Dedifferentiated amniotic fluid mesenchymal stem cell (primary cell): ENCODE results near the gene DNAJC9.
"Not testable (repeated sequence)": the region's sequence is repeated elsewhere in the genome, so short reads cannot be mapped to it uniquely, and the experiment has no call there.

Experiments
- DNase-seq: peaks from one replicate; pipeline ENCODE4 v3.0.0-alpha.2; 2016; ENCODE audit errors: extremely low spot score

The DNAJC9 gene, protein sequence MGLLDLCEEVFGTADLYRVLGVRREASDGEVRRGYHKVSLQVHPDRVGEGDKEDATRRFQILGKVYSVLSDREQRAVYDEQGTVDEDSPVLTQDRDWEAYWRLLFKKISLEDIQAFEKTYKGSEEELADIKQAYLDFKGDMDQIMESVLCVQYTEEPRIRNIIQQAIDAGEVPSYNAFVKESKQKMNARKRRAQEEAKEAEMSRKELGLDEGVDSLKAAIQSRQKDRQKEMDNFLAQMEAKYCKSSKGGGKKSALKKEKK

DNA sequence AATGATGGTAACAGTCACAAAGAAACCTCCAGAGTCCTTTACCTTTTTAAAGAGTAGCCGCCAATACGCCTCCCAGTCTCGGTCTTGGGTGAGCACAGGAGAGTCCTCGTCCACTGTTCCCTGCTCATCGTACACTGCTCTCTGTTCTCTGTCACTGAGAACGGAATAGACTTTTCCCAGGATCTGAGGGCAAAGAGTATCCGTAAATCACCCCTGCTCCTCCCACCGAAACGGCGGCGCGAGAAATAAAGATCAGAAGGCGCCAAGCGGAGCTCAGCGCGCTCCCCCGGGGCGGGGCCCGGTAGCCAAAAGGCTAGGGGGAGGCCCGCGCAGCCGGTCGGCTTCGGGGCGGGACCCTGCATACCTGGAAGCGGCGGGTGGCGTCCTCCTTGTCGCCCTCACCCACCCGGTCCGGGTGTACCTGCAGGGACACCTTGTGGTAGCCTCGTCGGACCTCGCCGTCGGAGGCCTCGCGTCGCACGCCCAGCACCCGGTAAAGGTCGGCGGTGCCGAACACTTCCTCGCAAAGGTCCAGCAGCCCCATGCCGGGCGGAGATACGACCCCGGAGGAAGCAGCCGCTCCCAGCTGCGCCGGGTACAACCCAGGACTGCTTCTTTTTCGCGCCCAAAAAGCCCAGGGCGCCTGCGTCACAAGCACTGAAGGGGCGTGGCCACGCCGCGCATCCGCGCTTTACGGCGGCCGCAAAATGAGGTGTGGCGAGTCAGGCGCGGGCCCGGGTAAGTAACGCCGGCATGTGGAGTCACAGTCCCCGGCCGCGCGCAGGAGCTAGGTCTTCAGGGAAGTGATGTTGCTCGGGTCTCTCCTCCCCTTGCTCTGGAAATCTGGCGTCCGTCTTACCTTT lies at the start of gene DNAJC9:
DNAJC9 (minus strand) TSS at position 610 of the 863 bp plus-strand sequence; CDS start at position 544, 66 bp downstream.
- DNase-seq, result peak; percentile 86

DNA sequence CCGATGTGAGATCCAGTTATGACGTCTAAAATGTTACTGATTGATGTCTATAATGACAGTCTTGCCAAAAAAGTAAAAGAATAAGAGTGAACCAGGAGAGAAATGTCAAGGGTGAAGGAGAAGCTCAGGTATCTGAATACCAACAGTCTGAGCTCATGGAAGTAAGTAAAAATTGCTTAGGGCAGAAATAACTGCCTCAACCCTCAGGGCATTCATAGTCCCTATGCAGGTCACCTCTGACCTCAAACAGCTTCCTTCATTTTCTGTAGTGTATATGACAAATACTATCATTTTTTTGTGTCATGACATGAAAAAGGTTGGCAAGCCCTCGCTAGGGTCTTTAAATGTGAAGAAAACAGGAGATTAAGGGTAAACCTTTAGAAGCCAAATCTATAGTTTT lies 46.4 kb upstream of the DNAJC9 start:
- DNase-seq, result no peak

DNA sequence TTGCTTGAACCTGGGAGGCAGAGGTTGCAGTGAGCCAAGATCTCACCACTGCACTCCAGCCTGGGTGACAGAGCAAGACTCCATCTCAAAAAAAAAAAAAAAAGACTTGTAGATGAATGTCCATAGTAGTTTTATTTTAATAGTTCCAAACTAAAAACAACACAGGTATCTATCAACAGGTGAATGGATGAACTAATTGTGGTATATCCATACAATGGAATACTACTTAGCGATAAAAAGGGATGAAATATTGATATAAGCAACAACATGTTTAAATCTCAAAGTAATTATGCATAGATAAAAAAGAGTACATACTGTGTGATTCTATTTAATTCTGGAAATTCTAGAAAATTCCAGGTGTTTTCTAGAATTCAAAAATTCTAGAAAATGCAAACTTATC lies 42.9 kb upstream of the DNAJC9 start:
- DNase-seq, result no peak

DNA sequence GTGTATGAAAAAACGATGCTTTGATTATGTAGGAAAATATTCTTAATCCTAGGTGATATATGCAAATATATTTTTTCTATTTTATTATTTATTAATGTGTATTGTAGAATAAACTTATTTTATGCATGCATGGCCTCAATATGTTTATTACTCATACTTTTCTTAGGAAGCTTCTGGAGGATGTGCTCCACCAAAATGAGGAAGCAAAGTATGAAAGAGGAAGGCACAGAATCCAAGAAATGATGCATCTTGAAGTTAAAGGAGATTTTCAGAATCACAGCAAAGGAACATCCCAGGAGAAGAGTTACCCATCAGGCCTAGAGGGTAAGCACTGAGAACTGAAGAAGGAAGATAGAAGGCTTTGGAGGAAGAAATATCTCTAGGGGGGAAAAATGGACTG lies 40.4 kb upstream of the DNAJC9 start:
- DNase-seq, result no peak

DNA sequence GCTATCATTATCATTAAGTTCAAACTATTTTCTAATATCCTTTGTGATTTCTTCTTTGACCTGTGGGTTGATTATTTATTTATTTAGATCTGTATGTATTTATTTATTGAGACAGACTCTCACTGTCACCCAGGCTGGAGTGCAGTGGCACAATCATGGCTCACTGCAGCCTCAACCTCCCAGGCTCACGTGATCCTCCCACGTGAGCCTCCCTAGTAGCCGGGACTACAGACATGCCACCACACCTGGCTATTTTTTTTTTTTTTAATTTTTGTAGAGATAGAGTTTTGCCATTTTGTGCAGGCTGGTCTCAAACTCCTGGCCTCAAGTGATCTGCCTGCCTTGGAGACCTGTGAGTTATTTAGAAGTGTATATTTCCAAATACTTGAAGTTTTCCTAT lies 34.0 kb upstream of the DNAJC9 start:
- no peak for DNase-seq

DNA sequence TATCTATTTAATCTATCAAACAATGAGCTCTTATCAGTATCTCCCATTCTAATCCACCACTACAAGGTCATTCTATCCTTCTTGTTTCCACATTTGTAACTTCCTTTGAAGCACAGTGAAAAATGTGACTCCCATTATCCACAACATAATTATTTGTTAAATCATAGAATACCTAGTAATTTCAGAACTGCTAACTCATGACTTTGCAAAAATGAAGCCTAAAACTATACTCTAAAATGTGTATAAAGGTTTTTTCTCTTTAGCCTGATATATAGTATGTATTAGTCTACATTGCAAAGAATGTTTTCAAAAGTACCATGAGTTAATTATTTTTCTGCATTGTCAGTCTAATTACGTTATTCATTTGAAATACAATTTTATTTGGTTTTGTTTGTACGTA lies 17.4 kb upstream of the DNAJC9 start:
- no peak for DNase-seq

DNA sequence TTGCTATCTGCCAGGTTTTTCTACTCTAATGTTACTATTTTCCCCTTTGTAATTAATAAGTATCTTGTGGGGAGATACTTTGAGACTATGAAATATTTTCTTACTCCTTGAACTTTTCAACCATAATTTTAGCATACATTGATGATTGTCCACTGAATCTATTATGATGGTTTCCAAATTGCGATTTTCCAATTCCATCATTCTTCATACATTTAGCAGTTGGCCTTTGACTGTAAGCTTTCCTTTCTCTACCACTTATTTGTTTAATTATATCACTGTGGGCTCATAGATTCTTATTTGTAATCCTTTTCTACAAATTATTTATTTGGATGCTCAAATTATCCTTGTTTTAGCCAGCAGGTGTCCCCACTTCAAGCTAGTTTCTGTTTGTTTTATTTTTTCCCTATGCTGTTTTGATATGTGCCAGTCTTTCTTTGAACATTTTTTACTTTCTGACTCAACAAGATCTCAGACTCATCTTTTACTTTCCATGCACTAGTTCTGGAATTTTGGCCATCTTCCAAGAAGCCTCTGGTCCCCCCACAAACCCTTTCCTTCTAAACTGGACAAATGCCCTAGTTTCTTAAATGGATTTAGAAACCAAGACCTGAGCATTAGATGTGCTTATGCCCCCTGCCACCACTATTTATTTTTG lies 16.8 kb upstream of the DNAJC9 start:
- DNase-seq, result peak; percentile 50

DNA sequence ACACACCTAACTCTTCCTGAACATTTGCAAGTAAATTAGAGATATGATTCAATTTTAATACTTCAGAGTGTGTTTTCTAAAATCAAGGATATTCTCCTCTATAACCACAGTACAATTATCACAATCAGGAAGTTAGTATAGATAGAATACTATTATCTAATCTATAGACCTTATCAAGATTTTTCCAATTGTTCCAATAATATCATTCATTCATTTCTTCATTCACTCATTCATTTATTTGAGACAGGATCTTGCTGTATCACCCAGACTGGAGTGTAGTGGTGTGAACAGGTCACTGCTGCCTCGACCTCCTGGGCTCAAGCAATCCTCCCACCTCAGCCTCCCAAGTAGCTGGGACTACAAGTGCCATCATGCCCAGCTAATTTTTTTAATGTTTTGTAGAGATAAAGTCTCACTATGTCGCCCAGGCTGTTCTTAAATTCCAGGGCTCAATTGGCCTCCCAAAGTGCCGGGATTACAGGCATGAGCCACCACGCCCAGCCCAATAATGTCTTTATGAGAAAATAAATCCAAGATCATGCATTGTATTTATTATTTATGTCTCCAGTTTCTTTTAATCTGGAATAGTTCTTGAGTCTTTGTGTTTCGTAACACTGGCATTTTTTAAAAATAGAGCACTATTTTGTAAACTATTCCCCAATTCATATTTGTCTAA lies 16.0 kb upstream of the DNAJC9 start:
- no peak for DNase-seq

DNA sequence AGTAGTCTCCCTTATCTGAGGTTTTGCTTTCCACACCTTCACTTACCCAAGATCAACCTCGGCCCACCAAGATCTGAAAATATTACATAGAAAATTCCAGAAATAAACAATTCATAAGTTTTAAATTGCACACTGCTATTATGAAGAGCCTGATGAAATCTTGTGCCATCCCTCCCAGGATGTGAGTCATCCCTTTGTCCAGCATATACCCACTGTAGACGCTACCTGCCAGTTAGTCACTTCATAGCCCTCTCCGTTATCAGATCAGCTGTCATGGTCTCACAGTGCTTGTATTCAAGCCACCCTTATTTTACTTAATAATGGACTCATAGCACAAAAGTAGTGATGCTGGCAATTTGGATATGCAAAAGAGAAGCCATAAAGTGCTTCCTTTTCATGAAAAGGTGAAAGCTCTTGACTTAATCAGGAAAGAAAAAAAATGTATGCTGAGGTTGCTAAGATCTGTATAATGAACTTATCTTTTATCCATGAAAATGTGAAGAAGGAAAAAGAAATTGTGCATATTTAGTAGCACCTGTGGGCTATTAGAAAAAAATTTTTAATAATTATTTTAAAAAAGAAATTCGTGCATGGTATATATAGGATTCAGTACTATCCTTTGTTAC lies 15.2 kb upstream of the DNAJC9 start:
- DNase-seq, result peak; percentile 91

DNA sequence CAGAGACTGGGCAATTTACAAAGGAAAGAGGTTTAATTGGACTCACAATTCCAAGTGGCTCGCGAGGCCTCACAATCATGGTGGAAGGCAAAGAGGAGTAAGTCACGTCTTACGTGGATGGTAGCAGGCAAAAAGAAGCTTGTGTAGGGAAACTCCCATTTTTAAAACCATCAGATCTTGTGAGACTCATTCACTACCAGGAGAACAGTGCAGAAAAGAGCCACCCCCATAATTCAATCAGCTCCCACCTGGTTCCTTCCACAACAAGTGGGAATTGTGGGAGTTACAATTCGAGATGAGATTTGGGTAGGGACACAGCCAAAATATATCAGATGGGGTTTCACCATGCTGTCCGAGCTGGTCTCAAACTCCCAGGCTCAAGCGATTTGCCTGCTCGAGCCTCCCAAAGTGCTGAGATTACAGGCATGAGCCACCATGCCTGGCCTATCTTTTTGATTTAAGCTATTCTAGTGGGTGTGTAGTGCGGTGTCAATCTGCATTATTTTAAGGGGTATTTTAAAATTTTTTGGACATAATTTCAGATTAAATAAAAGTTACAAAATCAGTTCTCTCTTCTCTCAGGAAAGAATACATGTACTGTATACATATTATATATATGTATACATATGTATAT lies 14.4 kb upstream of the DNAJC9 start:
- DNase-seq, result no peak

DNA sequence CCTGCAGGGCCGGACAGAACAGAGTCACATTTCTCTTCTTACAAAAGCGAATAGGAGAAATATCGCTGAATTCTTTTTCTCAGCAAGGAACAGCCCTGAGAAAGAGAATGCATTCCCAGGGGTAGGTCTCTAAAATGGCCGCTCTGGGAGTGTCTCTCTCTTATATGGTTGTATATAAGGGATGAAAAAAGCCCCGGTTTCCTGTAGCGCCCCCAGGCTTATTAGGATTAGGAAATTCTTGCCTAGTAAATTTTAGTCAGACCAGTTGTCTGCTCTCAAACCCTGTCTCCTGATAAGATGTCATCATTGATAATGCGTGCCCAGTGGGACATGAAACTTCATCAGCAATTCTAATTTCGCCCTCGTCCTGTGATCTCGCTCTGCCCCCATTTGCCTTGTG lies 11.6 kb upstream of the DNAJC9 start:
- DNase-seq, result not testable (repeated sequence)

DNA sequence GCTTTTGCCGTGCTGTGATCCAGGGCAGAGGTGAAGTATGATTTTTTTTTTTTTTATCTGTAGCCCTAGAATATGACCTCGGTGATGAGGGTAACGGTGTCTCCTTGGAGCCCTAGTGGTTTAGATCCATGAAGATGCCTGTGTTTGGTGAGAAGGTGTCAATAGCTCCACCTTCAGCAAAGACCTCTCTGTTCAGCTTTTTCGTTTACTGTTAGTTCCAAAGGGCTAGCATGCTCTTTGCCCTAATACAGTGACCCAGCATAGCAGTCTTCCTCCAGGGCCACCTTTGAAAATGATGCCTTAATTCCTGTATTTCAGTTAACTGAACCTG lies 6.1 kb upstream of the DNAJC9 start:
- no peak for DNase-seq

DNA sequence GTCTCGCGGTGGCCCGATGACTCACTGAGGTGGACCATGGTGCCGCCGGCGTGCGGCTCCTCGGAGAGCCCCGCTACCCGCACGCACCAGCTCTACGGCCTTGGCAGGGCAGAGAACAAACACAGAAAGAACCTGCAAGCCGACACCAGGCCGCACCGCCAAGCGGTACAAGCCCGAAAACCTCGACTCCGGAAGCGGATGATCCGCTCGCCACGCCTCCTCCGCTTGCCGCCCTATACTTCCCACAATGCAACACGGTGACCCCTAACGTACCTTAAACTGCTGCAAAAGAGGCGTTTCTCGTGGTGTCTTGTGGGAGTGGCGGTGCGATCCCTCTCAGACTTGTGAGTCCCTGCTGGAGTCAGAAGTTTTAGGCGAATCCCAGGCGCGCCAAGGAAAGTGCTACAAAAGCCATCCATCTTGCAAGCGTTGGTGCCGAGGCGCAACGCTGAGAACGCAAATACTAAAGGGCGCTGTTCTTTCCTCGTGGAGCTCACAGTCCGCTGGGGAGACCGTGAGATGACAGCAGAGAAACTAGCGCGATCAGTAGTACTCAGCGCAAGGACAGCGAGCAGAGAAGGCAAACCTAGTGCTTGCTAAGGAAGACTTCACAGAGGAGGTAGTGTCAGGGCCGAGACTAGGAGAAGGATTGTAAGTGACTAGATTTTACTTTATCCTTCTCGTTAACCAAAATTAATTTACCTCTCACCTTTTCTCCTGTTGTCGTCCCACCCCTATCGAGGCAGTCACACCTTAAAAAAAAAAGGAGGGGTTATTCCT lies 5.6 kb upstream of the DNAJC9 start, which contains the start of gene MRPS16:
MRPS16 (minus strand) TSS at position 200 of the 780 bp plus-strand sequence; CDS start at position 38, 162 bp downstream.
- peak; percentile 96 for DNase-seq

DNA sequence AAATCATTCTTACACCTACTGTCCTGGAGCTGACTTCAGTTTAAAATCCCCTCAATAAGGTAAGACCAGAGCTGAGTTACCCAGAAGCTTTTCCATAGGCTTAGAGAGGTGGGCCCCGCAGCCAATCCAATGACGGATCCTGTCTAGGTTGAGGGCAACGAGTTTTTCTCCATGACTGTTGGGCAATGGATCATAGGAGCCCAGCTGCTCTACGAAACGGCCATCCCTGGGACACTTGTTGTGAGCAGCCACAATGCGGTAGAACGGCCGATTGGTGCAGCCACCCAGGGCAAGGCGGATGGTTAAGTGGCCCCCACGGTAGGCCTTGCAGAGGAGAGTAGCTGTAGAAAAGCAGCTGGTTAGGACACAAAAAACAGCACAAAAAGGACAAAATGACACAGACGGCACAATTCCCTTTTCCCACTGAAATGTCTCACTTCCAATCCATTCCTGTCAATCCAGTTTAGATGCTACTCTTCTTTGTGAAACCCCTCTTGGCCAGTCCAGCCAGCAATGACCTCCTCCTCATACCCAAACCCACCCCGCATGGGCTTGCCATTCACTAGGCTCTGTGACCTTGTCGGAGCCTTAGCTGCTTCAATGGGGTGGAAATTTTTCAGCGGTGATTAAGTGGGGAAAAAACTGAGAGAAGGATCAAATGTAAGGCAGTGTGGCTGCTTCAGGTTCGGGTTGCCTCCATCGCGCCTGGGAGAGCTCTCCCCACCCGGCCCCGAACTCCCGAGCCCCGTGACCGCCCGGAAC lies 4.8 kb upstream of the DNAJC9 start:
- no peak for DNase-seq

DNA sequence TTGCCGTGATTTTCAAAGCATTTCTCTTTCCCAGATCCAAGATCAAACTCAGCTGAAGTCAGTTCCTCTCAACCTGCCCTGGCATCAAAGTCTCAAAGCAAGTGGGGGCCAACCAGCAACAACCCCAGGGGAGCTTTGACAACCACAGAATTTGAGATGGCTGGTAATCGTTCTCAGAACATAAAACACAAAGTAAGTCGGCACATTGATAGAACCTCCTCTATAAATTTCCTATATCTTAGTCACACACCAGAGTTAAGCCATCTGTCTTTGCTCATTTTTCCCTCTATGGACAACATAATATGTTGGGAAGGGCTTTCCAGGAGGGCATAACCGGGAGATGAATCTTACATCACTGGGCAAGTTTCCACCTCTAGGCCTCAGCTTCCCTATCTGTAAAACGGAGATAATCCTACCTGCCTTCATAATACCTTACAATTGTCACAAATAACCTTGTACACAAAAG lies 1.2 kb upstream of the DNAJC9 start:
- no peak for DNase-seq

DNA sequence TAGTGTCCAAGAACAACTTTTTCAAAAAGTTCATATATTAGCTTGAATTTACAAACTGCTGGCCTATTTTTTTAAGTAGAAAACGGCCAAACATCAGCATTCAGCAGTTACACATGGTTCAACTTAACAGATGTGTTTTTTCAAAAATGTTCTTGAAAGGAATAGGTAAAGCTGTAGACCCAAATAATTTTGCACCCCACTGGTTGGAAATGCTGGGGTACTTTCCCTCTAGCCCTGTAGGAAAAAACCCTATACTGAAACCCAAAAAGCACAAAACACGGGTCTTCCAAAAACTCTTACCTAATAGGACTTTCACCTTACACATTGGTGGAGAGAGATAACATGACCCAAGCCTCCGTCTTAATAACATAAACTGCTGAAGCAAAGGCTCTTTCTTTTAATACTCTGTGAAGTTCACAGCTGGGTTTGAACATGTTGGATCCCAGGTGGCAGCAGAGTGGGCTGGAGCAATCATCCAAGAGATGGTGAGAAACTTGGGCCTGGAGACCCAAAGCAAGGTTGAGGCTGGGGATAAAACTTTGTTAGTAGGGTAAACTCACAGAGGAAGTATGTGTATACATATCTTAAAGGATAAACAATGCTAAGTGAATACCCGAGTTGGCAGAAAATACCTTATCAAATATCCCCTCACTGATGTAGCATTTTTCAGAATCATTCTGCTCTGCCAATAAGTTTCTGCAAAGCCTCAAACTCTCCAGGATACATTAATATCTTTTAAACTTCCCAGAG lies 629 bp upstream of the DNAJC9 start:
- no peak for DNase-seq

DNA sequence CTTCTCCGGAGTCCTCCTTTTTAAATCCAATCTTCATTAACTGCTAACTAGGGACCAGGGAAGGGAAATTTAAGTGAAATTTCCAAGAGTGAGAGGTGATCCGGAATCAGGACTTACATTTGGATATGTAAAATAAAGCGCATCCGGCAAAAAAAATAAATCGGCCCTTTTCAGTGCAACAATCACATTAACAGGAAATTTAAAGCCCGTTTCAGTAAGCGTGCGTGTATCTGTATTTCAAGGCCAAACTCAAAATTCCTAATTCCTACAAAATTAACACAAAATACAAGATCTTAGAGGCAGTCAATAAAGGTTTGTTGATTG lies 771 bp downstream of the DNAJC9 start:
- DNase-seq, result no peak

DNA sequence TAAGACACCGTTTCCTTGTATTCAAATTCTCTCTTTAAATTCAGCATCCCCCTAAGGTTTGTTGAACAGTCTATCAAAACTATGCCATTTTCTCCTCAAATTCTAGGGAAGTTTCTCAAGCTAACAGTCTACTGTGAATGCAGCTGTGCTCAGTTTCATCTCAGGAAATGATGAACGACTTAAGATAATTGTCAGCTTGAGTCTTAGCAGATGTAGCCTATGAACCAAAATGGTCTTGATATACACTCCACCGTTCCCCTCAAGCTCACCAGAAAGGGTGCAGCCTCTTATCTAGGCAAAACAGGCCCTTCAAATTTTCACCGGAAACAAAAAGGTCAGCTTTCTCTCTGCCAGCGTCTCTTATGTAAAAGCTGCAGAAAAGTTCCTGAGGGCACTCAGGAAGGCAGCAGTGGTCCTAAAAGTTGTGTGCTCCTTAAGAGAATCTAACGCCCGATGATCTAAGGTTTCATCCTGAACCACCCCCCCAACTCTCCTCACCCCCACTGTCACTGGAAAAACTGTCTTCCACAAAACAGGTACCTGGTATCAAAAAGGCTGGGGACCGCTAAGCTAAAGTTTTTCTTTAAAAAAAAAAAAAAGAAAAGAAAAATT lies 2.1 kb downstream of the DNAJC9 start:
- DNase-seq, result no peak

DNA sequence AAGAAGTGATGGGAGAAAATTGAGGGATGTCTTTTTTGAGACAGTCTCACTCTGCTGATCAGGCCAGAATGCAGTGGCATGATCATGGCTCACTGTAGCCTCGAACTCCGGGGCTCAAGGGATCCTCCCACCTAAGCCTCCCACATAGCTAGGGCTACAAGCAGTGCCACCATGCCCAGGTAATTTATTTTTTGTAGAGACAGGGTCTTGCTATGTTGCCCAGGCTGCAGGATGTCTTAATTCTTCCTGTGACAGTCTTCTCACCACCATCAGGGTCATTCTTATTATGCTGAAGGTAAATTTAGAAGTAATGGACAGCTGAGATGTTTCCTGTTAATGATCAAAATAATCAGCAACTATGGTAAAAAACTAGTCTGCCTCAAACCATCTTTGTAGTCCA lies 7.1 kb downstream of the DNAJC9 start:
- no peak for DNase-seq
